ENCODE results near the gene ADAP1. TPM values are rescaled to one million over a fixed set of nuclear protein-coding genes. Genes with fewer than 3 reads are reported as not detected.

ADAP1 gene
- total and polyA plus RNA-seq, 2 of the 13 experiments (the other 11 are each of a cell fraction or from before 2014, with no cell fraction given), result 10.5 to 24.6 TPM

- TF ChIP-seq MLX (CRISPR knock-in tag; IDR thresholded peaks at IDR 0.05) (peak; percentile 54), ZNF362 (CRISPR knock-in tag; IDR thresholded peaks at IDR 0.05; ENCODE audit: borderline replicate concordance) (no peak; the same call in 1 of the 2 replicates), ZNF605 (CRISPR knock-in tag; IDR thresholded peaks at IDR 0.05) (peak; percentile 67), ZNF7 (CRISPR knock-in tag; IDR thresholded peaks at IDR 0.05) (no peak), ZNF274 (CRISPR knock-in tag; IDR thresholded peaks at IDR 0.05) (peak; percentile 21; the same call in 1 of the 2 replicates), KDM3A (CRISPR knock-in tag; IDR thresholded peaks at IDR 0.05; ENCODE audit: low read depth) (0 out of 2 replicates have a peak, but pooled peaks have one; percentile 40), KLF12 (CRISPR knock-in tag; IDR thresholded peaks at IDR 0.05; ENCODE audit: borderline replicate concordance) (no peak; the same call in 1 of the 2 replicates), TFE3 (CRISPR knock-in tag; IDR thresholded peaks at IDR 0.05) (peak; percentile 46; the same call in 1 of the 2 replicates), ATF7-NPFF (CRISPR knock-in tag; IDR thresholded peaks at IDR 0.05; ENCODE audit: low read depth) (no peak), NR2F1 (CRISPR knock-in tag; IDR thresholded peaks at IDR 0.05) (peak; percentile 73 to 80; a peak in 3 of 4 replicates), IKZF4 (CRISPR knock-in tag; IDR thresholded peaks at IDR 0.05; ENCODE audit: borderline replicate concordance, low read depth, not compliant biosample characterization) (no peak), ZFAT (CRISPR knock-in tag; conservative IDR thresholded peaks at IDR 0.05) (no peak), GLI4 (CRISPR knock-in tag; IDR thresholded peaks at IDR 0.05; ENCODE audit: borderline replicate concordance) (0 out of 2 replicates have a peak, but pooled peaks have one; percentile 30), MEIS1 (CRISPR knock-in tag; IDR thresholded peaks at IDR 0.05; ENCODE audit: borderline replicate concordance) (peak; percentile 46; the same call in 1 of the 2 replicates), TBX2 (CRISPR knock-in tag; IDR thresholded peaks at IDR 0.05; ENCODE audit: borderline replicate concordance) (peak; percentile 71), EED (CRISPR knock-in tag; IDR thresholded peaks at IDR 0.05) (no peak), FIP1L1 (IDR thresholded peaks at IDR 0.05; ENCODE audit: borderline replicate concordance, insufficient read depth, low read depth, low read length) (no peak), ZIK1 (CRISPR knock-in tag; IDR thresholded peaks at IDR 0.05; ENCODE audit: borderline replicate concordance, low read depth) (no peak), SALL1 (CRISPR knock-in tag; IDR thresholded peaks at IDR 0.05) (peak; percentile 80; the same call in 1 of the 2 replicates), SNRNP70 (IDR thresholded peaks at IDR 0.05; ENCODE audit: low read depth, low read length) (no peak), MAX (IDR thresholded peaks at IDR 0.05) (peak; percentile 73), ZNF552 (CRISPR knock-in tag; IDR thresholded peaks at IDR 0.05; ENCODE audit: borderline replicate concordance) (no peak), CHD4 (IDR thresholded peaks at IDR 0.05; ENCODE audit: borderline replicate concordance, low read length) (peak; percentile 70; the same call in 1 of the 2 replicates)
Observed at GRCh38 chr7:926061-927030, 28.1 kb downstream of the ADAP1 start (continued).
